ENCODE results near the gene BRIX1. TPM values are rescaled to one million over a fixed set of nuclear protein-coding genes. Genes with fewer than 3 reads are reported as not detected.

BRIX1 gene
- total and polyA plus RNA-seq, 2 experiments from 2014 or later, result 72.6 to 171 TPM

GRCh38 chr5:34927785-34928184 is 12.3 kb downstream of the BRIX1 start:
- H3K4me1 Mint-ChIP-seq, result peaks cover 22% of the 10 kb centered on the region
- peaks cover 6% of the 10 kb centered on the region for H3K27me3 Mint-ChIP-seq (ENCODE audit: insufficient read depth, low read depth, poor library complexity)
- H3K27ac Mint-ChIP-seq, result peak overlapping the region; percentile 56; the same call in 1 of the 2 replicates

More at GRCh38 chr5:34927785-34928184, 12.3 kb downstream of the BRIX1 start:
- peaks cover 11% of the 10 kb centered on the region; the same call in 1 of the 2 replicates for H3K4me1 ChIP-seq (ENCODE audit: insufficient read depth)
- H3K9me2 ChIP-seq (ENCODE audit: insufficient read depth), result no peaks in the 10 kb centered on the region
- H3K4me2 ChIP-seq, result no peak overlapping the region
- H3K36me3 ChIP-seq (ENCODE audit: insufficient read depth), result peaks cover 34% of the 10 kb centered on the region
- TF ChIP-seq NANOG (IDR thresholded peaks at IDR 0.05; ENCODE audit: borderline replicate concordance) (no peak), CTCF (conservative IDR thresholded peaks at IDR 0.05; ENCODE audit: low read depth in 2 of 2) (no peak), EZH2phosphoT487 (IDR thresholded peaks at IDR 0.05; ENCODE audit: unreplicated experiment) (no peak), ZNF462 (CRISPR knock-in tag; IDR thresholded peaks at IDR 0.05) (no peak), ZNF331 (CRISPR knock-in tag; IDR thresholded peaks at IDR 0.05; ENCODE audit: low read depth) (no peak), ZNF114 (CRISPR knock-in tag; IDR thresholded peaks at IDR 0.05) (no peak), JUNB (IDR thresholded peaks at IDR 0.05; ENCODE audit: unreplicated experiment) (no peak), EZH2 (IDR thresholded peaks at IDR 0.05; ENCODE audit: low read depth, unreplicated experiment) (no peak), POLR2AphosphoS5 (IDR thresholded peaks at IDR 0.05; ENCODE audit: low read depth) (no peak), REST (IDR thresholded peaks at IDR 0.05; ENCODE audit: unreplicated experiment) (no peak)
- H3K4me3 ChIP-seq, result no peak overlapping the region
- Mint-ChIP-seq H3K4me3 (no peak overlapping the region), H3K9me3 (no peaks in the 10 kb centered on the region), H3K36me3 (ENCODE audit: low read depth) (peaks cover 42% of the 10 kb centered on the region)
- no peak overlapping the region for H2AFZ ChIP-seq
- peaks cover 26% of the 10 kb centered on the region for H3K79me2 ChIP-seq (replicated peaks; ENCODE audit: insufficient read depth)
- H3K27ac ChIP-seq (ENCODE audit: low read depth), result peak overlapping the region; percentile 71
- H3F3A ChIP-seq (replicated peaks; ENCODE audit: low read depth), result peaks cover 14% of the 10 kb centered on the region; the same call in 1 of the 2 replicates
- ATAC-seq (no peak), DNase-seq (ENCODE audit: low spot score) (no peak)
- H4K20me1 ChIP-seq (replicated peaks; ENCODE audit: insufficient read depth), result 0 out of 2 replicates have a peak, but pooled peaks cover 8% of the 10 kb centered on the region
- no peaks in the 10 kb centered on the region for H3K27me3 ChIP-seq (ENCODE audit: insufficient read depth)
